ENCODE data around the gene CFAP157. TPM values are rescaled to one million over a fixed set of nuclear protein-coding genes. Genes with fewer than 3 reads are reported as not detected.
A peak's percentile ranks its signal among the peaks of the same experiment; 100 is the strongest.

CFAP157 gene
- total and polyA plus RNA-seq, 2 of the 13 experiments (the other 11 are each of a cell fraction or from before 2014, with no cell fraction given) = 0.07 TPM; not detected in 1

DNA sequence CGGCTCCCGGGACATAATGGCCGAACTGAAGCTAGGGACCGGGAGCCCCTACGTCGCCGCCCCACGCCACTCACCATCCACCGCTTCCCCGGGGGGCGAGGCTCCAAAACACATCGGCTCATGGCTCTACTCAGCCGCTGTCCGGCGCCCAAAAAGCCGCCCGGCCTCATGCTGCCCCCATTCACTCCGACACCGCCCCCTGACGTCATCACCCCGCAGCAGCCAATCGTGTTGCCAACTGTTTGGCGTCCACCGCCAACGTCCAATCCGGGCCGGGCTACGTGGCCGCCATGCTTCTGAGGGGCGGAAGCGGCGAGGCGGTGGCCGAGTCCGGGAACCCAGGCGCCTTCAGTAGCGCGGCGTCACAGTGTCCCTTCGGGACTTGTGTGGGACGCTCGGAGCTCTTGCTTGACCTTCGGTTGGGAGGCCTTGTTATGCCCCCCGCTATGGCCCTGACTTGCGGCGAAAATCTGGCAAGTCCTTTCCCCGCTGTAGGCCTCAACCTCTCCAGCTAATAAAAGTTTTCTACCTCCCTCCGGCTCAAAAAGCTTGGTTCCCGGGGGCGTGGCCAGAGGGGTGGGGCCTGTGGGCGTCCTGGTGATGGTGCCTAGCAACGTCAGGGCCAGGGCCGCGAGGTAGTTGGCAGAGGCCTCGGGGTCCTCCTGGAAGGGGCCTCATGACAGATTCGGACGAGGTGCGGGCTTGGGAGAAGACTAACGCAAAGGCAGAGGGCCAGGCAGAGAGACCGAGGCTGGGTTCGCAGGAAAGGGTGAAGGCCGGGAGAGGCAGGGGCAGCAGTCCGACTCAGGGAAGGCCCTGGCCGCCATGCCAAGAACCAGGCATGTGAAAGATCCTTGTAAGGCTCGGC, 8.9 kb downstream of the CFAP157 start, which contains the start of the genes PTRH1 and TTC16 (continued):
- TF ChIP-seq, protein P1, sequence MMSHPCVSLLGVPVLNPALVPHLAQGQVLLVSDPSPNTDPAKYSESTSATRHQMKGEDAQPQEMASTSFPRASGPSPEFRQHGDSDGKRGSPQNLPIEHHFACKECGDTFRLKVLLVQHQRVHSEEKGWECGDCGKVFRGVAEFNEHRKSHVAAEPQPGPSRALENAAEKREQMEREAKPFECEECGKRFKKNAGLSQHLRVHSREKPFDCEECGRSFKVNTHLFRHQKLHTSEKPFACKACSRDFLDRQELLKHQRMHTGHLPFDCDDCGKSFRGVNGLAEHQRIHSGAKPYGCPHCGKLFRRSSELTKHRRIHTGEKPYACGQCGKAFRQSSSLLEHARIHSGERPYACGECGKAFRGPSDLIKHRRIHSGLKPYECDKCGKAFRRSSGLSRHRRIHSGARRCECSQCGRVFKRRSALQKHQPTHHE (CRISPR knock-in tag; IDR thresholded peaks at IDR 0.05; ENCODE audit: borderline replicate concordance) = 0 out of 2 replicates have a peak, but pooled peaks have one; percentile 34
- TF ChIP-seq RFX5 (IDR thresholded peaks at IDR 0.05; ENCODE audit: low read depth, low read length) = peak; percentile 81; the same call in 1 of the 2 replicates
- TF ChIP-seq ZNF296 (CRISPR knock-in tag; conservative IDR thresholded peaks at IDR 0.05) = no peak
- no peak for TF ChIP-seq ZFP36 (IDR thresholded peaks at IDR 0.05; ENCODE audit: borderline replicate concordance, low read depth, low read length, partially characterized antibody)
- no peak for TF ChIP-seq ZNF552 (CRISPR knock-in tag; IDR thresholded peaks at IDR 0.05; ENCODE audit: borderline replicate concordance)
- no peak for TF ChIP-seq RORA (CRISPR knock-in tag; IDR thresholded peaks at IDR 0.05)
- TF ChIP-seq SNAPC2 (CRISPR knock-in tag; IDR thresholded peaks at IDR 0.05) = no peak
- no peak for TF ChIP-seq PLRG1 (conservative IDR thresholded peaks at IDR 0.05)
- TF ChIP-seq, protein P2, sequence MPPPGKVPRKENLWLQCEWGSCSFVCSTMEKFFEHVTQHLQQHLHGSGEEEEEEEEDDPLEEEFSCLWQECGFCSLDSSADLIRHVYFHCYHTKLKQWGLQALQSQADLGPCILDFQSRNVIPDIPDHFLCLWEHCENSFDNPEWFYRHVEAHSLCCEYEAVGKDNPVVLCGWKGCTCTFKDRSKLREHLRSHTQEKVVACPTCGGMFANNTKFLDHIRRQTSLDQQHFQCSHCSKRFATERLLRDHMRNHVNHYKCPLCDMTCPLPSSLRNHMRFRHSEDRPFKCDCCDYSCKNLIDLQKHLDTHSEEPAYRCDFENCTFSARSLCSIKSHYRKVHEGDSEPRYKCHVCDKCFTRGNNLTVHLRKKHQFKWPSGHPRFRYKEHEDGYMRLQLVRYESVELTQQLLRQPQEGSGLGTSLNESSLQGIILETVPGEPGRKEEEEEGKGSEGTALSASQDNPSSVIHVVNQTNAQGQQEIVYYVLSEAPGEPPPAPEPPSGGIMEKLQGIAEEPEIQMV (CRISPR knock-in tag; IDR thresholded peaks at IDR 0.05; ENCODE audit: low read depth) = no peak
- no peak for TF ChIP-seq CEBPB (IDR thresholded peaks at IDR 0.05; ENCODE audit: borderline replicate concordance, low read depth, low read length)
- TF ChIP-seq ATM (IDR thresholded peaks at IDR 0.05; ENCODE audit: borderline replicate concordance) = no peak
